K562 (cell line): Measurements from ENCODE around the gene NOLC1. TPM values are rescaled to one million over a fixed set of nuclear protein-coding genes. Genes with fewer than 3 reads are reported as not detected.

Source experiments
- CBX2 ChIP-seq: fragments of 200-600 bp; sonication (generic); IDR thresholded peaks from one replicate; pipeline ENCODE4 v1.6.1; 2012; ENCODE audit warnings: mild to moderate bottlenecking, low read length, inconsistent platforms; ENCODE audit not compliant: insufficient read depth, poor library complexity, severe bottlenecking
- HNRNPUL1 ChIP-seq: fragments of 200-400 bp; formaldehyde crosslinking; IDR thresholded peaks from 2 replicates; pipeline ENCODE4 v1.6.1; 2017; ENCODE audit warnings: low read length
- MEF2D ChIP-seq: conservative IDR thresholded peaks from 2 replicates; pipeline ENCODE4 v1.6.1; 2016; ENCODE audit warnings: low read depth, missing genetic modification characterization, missing compliant biosample characterization
- SAP30 ChIP-seq: fragments of 200-600 bp; sonication (generic); IDR thresholded peaks from 2 replicates; pipeline ENCODE4 v1.6.1; 2012; ENCODE audit warnings: borderline replicate concordance, low read depth, mild to moderate bottlenecking, moderate library complexity, low read length, control low read depth, inconsistent platforms; ENCODE audit not compliant: insufficient read depth, poor library complexity, severe bottlenecking
- SNRNP70 ChIP-seq: fragments of 200-400 bp; formaldehyde crosslinking; optimal IDR thresholded peaks from 2 replicates; pipeline ENCODE3; 2017; ENCODE audit warnings: low read depth, low read length
- YBX1 ChIP-seq: fragments of 450-650 bp; IDR thresholded peaks from 2 replicates; pipeline ENCODE4 v1.7.1; 2016; ENCODE audit warnings: mild to moderate bottlenecking
- ZBTB1 ChIP-seq: sonication (generic); formaldehyde crosslinking; IDR thresholded peaks from 2 replicates; pipeline ENCODE4 v1.8.1; 2023; ENCODE audit warnings: missing genetic modification reagents, low read depth, mild to moderate bottlenecking, borderline replicate concordance
- ZBTB33 ChIP-seq: sonication (generic); formaldehyde crosslinking; IDR thresholded peaks from 2 replicates; pipeline ENCODE4 v1.8.1; 2023; ENCODE audit warnings: mild to moderate bottlenecking, missing genetic modification reagents
- ZNF121 ChIP-seq: sonication (generic); formaldehyde crosslinking; conservative IDR thresholded peaks from 2 replicates; pipeline ENCODE4 v1.8.0; 2022; ENCODE audit warnings: missing genetic modification reagents
- polyA plus RNA-seq, 8 experiments: library from polyadenylated mRNA; depleted of rRNA in 4 of 8; stranded (reverse) in 5 of 8; unstranded in 3 of 8; fragments of >200 nt; fragmentation: Nextera tagmentation in 2 of 8; fragmentation: Illumina TruSeq in 1 of 8; extraction: Ambion mirVana in 2 of 8; extraction: Trizol in 1 of 8; gene quantifications; 2 replicates each; pipeline versions ENCODE4 v1.2.1 to v1.2.3, GENCODE V29; 2011 to 2014; ENCODE audit warnings: inconsistent platforms in 1 of 8, missing spikeins in 1 of 8
- total RNA-seq, 7 experiments: library from RNA; depleted of rRNA in 6 of 7; stranded (reverse); fragments of >200 nt in 6 of 7; fragmentation: Illumina TruSeq in 2 of 7; extraction: Trizol in 2 of 7; gene quantifications; 2 replicates each; pipeline versions ENCODE4 v1.2.1 to v1.2.3, GENCODE V29; 2011 to 2021; ENCODE audit warnings: low replicate concordance in 1 of 7
- TF ChIP-seq, protein P1 (sequence below): fragments of 200-600 bp; sonication (generic); IDR thresholded peaks from one replicate; pipeline ENCODE4 v1.6.1; 2012; ENCODE audit warnings: mild to moderate bottlenecking, low read depth, low read length, inconsistent platforms
- TF ChIP-seq, protein P2 (sequence below): sonication (generic); formaldehyde crosslinking; IDR thresholded peaks from 2 replicates; pipeline ENCODE4 v1.8.0; 2022; ENCODE audit warnings: mild to moderate bottlenecking, missing genetic modification reagents, borderline replicate concordance

The NOLC1 gene
- total and polyA plus RNA-seq, 9 of the 15 experiments (the other 6 are each of a cell fraction or from before 2014, with no cell fraction given): 102 to 310 (median 165) TPM

GRCh38 chr10:102135956-102136526 lies 16.1 kb upstream of the NOLC1 start (continued):
- TF ChIP-seq, protein P1, sequence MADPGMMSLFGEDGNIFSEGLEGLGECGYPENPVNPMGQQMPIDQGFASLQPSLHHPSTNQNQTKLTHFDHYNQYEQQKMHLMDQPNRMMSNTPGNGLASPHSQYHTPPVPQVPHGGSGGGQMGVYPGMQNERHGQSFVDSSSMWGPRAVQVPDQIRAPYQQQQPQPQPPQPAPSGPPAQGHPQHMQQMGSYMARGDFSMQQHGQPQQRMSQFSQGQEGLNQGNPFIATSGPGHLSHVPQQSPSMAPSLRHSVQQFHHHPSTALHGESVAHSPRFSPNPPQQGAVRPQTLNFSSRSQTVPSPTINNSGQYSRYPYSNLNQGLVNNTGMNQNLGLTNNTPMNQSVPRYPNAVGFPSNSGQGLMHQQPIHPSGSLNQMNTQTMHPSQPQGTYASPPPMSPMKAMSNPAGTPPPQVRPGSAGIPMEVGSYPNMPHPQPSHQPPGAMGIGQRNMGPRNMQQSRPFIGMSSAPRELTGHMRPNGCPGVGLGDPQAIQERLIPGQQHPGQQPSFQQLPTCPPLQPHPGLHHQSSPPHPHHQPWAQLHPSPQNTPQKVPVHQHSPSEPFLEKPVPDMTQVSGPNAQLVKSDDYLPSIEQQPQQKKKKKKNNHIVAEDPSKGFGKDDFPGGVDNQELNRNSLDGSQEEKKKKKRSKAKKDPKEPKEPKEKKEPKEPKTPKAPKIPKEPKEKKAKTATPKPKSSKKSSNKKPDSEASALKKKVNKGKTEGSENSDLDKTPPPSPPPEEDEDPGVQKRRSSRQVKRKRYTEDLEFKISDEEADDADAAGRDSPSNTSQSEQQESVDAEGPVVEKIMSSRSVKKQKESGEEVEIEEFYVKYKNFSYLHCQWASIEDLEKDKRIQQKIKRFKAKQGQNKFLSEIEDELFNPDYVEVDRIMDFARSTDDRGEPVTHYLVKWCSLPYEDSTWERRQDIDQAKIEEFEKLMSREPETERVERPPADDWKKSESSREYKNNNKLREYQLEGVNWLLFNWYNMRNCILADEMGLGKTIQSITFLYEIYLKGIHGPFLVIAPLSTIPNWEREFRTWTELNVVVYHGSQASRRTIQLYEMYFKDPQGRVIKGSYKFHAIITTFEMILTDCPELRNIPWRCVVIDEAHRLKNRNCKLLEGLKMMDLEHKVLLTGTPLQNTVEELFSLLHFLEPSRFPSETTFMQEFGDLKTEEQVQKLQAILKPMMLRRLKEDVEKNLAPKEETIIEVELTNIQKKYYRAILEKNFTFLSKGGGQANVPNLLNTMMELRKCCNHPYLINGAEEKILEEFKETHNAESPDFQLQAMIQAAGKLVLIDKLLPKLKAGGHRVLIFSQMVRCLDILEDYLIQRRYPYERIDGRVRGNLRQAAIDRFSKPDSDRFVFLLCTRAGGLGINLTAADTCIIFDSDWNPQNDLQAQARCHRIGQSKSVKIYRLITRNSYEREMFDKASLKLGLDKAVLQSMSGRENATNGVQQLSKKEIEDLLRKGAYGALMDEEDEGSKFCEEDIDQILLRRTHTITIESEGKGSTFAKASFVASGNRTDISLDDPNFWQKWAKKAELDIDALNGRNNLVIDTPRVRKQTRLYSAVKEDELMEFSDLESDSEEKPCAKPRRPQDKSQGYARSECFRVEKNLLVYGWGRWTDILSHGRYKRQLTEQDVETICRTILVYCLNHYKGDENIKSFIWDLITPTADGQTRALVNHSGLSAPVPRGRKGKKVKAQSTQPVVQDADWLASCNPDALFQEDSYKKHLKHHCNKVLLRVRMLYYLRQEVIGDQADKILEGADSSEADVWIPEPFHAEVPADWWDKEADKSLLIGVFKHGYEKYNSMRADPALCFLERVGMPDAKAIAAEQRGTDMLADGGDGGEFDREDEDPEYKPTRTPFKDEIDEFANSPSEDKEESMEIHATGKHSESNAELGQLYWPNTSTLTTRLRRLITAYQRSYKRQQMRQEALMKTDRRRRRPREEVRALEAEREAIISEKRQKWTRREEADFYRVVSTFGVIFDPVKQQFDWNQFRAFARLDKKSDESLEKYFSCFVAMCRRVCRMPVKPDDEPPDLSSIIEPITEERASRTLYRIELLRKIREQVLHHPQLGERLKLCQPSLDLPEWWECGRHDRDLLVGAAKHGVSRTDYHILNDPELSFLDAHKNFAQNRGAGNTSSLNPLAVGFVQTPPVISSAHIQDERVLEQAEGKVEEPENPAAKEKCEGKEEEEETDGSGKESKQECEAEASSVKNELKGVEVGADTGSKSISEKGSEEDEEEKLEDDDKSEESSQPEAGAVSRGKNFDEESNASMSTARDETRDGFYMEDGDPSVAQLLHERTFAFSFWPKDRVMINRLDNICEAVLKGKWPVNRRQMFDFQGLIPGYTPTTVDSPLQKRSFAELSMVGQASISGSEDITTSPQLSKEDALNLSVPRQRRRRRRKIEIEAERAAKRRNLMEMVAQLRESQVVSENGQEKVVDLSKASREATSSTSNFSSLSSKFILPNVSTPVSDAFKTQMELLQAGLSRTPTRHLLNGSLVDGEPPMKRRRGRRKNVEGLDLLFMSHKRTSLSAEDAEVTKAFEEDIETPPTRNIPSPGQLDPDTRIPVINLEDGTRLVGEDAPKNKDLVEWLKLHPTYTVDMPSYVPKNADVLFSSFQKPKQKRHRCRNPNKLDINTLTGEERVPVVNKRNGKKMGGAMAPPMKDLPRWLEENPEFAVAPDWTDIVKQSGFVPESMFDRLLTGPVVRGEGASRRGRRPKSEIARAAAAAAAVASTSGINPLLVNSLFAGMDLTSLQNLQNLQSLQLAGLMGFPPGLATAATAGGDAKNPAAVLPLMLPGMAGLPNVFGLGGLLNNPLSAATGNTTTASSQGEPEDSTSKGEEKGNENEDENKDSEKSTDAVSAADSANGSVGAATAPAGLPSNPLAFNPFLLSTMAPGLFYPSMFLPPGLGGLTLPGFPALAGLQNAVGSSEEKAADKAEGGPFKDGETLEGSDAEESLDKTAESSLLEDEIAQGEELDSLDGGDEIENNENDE: no peak
- TF ChIP-seq YBX1: no peak
- TF ChIP-seq CBX2: no peak
- TF ChIP-seq HNRNPUL1: no peak
- TF ChIP-seq ZNF121: no peak
- TF ChIP-seq SNRNP70: no peak
- TF ChIP-seq, protein P2, sequence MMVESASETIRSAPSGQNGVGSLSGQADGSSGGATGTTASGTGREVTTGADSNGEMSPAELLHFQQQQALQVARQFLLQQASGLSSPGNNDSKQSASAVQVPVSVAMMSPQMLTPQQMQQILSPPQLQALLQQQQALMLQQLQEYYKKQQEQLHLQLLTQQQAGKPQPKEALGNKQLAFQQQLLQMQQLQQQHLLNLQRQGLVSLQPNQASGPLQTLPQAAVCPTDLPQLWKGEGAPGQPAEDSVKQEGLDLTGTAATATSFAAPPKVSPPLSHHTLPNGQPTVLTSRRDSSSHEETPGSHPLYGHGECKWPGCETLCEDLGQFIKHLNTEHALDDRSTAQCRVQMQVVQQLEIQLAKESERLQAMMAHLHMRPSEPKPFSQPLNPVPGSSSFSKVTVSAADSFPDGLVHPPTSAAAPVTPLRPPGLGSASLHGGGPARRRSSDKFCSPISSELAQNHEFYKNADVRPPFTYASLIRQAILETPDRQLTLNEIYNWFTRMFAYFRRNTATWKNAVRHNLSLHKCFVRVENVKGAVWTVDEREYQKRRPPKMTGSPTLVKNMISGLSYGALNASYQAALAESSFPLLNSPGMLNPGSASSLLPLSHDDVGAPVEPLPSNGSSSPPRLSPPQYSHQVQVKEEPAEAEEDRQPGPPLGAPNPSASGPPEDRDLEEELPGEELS (CRISPR knock-in tag): no peak
- no peak for TF ChIP-seq ZBTB33 (CRISPR knock-in tag)
- TF ChIP-seq ZBTB1 (CRISPR knock-in tag): no peak
- no peak for TF ChIP-seq MEF2D (tag)
- TF ChIP-seq SAP30: no peak
